GM21390 (cell line): Measurements from ENCODE around the gene LCE1E.

Source experiments
- ATAC-seq: cut with Tn5 transposase; IDR thresholded peaks from one replicate; pipeline ENCODE4 v1.9.1; 2021; ENCODE audit not compliant: unreplicated experiment

Gene LCE1E

DNA sequence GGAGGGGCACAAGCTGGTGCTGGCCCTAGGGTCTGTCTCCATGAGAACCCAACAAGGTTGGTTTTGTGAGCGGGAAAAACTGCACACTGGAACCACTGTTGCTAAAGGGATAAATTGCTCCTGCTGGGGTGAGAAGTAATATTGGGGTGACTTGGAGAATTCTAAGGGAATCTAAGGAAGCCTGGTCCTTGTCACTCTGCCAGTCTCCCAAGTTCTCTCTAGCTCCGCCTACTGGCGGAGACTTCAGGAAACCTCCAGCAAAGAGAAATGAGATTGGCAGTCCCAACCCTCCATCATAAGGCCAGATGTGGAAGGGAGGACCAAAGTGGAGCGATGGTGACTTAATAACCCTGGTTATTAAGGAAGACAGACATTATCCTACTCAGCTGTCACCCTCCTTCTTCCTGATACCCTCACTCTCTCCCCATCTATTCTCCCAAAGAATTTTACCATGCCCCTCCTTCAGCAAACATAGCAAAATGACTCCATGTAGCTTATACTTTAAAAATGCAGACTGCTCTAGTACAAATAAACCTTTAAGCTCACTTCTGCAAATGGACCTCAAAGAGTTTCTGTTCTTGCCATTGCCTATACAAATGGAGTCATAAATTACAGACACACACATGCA, 8.4 kb upstream of the LCE1E start:
- ATAC-seq, result no peak

DNA sequence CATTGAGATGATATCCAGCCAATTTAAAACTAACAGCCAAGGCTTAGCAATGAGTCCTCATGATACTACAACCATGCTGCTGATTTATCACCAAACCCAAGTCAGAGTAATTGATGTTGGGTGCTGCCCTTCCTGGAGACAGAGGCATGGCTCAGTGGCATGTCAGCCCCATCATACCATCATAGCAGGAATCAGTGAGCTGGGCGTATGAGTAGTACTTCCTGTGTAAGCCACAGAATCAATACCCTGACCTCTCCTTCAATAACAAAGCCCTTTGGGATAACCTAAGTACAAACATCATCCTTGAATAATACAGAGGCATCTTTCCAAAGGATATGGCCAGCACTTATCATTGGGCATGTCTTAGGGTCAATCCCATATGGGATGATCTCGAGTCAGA, 3.0 kb upstream of the LCE1E start:
- no peak for ATAC-seq

DNA sequence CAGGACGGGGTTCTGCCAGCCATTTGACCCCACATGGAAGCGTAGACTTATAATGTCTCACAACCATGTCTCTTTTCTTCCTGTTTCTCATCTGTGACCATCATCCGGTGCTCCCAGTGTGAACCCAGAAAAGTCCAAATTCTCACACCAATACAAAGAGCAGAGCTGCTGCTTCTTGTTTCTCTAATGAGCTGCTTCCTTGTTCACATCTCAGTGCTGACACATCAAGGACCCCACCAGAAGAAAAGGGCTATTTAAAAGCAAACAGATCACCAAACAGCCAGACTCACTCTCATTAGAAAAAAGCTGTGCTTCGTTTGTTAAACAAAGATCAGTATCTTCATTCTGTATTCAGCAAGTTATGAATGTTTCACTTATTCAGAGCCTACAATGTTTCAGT, 9.6 kb downstream of the LCE1E start:
- no peak for ATAC-seq

DNA sequence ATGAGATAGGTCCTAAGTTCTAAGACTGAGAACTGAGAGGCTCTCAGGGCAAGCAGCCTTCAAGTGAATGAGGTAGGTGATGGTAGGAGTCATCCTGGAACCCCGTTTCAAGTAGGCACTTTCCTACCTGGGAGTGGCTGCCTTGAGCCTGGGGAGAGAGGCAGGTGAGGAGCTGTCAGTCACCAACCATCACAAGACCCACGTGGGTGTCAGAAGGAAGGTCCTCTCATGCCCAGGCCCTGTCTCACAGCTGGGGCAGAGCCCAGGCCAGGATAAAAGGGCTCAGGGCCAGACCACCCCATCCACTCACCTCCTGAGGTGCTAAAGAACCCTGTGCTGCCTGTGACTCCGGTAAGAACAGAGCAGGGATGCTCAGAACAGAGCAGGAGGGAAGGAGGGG, 10.4 kb downstream of the LCE1E start, which contains the start of gene LCE1D:
Gene LCE1D (plus strand): TSS at position 301 of the 400 bp plus-strand sequence. CDS start 1,074 bp downstream, outside the sequence.
- no peak for ATAC-seq

DNA sequence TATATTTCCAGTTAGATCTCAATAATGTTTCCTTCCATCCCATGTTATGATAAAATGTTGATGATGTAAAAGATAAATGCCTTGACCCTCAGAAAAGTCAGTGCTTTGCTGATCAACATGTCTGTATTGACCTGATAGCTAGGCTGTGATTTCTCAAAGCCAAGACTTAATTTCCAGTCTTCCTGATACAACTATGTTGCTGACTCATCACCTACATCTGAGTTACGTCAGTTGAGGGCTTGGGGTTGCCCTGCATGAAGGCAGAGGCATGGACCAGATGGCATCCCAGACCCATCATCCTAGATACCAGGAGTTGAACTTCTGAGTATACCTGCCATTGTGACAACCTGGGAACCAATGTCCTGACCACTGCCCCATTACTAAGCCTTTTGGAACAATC, 15.3 kb downstream of the LCE1E start:
- ATAC-seq, result no peak

DNA sequence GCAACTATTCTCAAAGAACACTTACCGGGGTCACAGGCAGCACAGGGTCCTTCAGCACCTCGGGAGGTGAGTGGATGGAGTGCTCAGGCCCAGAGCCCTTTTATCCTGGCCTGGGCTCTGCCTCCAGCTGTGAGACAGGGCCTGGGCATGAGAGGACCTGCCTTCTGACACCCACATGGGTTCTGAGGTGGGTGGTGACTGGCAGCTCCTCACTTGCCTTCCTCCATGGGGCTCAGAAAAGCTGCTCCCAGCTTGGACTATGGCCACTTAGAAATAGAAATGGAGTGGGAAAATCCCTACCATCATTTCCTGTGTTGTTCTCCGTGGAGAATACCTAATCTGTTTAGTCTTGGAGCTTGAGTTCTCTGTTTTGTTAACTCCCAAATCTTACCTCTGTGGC, 20.5 kb downstream of the LCE1E start, which contains the start of gene LCE1C:
Gene LCE1C (minus strand): TSS at position 76 of the 400 bp plus-strand sequence. CDS start 1,173 bp downstream, outside the sequence.
- no peak for ATAC-seq

DNA sequence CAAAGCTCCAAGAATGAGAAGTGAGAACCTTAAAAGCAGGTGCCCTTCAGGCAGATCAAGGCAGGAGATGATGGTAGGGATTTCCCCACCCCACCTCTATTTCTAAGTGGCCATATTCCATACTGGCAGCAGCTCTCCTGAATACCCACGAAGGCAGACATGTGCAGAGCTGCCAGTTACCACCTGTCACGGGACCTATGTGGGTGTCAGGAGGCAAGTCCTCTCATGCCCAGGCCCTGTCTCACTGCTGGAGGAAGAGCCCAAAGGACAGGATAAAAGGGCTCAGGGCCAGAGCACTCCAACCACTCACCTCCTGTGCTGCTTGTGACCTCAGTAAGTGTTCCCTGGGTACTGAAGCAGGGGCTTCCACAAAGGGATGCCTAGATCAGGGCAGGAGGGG, 25.0 kb downstream of the LCE1E start:
- no peak for ATAC-seq

DNA sequence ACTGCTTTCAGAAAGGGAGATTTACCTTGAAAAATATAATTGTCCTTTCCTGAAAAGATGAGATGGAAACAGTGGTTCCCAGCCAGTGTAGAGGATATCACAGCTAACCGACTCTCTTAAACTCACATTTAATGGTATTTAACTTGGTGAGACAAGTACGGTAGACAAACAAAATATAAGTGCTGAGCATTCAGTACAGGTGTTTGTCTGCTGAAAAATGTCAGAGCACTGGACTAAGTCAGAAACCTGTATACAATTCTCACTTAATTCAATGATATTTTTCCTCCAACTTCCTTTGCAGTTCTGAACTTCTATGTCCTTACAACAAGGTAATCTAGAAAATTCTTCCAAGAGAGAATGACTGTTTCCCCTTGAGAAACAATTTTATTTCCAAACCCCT, 25.6 kb downstream of the LCE1E start, which contains the start of gene LCE1B:
Gene LCE1B (plus strand): TSS at position 301 of the 400 bp plus-strand sequence. CDS start 476 bp downstream, outside the sequence.
- ATAC-seq, result no peak

DNA sequence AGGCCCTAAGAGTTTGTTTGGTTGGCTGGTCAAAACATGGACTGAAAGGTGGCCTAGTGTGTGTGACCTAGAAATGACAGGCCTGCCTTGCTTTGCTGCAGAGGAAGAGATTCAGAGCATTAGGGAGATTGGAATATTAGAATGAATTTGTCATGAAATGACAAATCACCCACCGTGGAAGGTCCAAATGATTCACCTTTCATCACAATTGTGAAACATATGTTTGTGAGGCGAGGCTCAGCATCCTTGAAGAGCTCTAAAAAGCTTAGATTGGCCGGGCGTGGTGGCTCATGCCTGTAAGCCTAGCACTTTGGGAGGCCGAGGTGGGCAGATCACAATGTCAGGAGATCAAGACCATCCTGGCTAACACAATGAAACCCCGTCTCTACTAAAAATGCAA, 31.3 kb downstream of the LCE1E start:
- no peak for ATAC-seq

DNA sequence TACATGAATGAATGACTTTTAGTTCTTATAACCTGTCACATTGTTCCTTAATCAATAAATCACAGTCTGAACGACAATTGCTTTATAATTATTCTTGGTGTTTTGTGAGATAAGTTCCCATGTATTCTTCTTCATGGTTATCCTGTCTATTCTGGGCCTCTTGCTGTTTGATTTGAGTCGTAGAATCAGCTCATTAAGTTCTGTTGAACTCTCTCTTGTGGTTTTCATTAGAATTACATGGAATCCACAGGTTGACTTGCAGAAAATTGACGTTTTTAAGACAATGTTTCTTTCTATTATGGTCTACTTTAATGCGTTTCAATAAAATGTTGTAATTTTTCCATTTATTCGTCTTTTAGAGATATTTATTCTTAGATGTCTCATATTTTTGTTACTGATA, 37.2 kb downstream of the LCE1E start:
- ATAC-seq, result no peak

DNA sequence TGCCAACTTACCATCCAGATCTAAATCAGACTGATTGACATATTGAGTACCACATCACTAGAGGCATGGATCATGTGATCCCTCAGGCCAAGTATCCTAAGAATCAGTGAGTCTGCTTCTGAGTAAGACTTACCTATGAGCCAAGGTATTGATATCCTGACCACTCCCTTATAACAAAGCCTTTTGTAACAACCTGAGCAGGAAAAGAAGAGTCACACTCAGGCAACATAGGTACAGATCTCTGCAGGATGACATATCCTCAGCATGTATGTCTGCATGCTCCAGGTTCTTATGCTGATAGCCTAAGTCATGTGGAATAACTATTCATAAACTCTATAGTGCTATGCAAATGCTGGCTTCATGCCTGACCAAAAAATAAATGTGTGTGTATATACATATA, 38.9 kb downstream of the LCE1E start:
- ATAC-seq, result no peak

DNA sequence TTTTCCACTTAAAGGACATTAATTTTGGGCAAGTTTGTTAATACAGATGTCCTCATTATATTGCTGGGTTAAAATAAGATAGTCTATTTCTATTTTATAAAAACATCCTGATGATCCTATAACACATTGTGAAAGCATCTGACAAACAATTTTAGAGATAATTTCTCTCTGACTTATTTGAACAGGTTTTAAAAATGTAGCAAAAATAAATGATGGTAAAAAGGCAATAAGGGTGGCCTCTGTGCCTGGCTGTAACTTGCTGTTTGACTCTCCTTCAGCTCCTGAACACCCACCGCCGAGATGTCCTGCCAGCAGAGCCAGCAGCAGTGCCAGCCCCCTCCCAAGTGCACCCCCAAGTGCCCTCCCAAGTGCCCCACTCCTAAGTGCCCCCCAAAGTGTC, 41.1 kb downstream of the LCE1E start, which contains the start of gene LCE1A:
Gene LCE1A (plus strand): TSS at position 301 of the 400 bp plus-strand sequence. CDS start 0 bp downstream, at position 301.
- ATAC-seq, result no peak

DNA sequence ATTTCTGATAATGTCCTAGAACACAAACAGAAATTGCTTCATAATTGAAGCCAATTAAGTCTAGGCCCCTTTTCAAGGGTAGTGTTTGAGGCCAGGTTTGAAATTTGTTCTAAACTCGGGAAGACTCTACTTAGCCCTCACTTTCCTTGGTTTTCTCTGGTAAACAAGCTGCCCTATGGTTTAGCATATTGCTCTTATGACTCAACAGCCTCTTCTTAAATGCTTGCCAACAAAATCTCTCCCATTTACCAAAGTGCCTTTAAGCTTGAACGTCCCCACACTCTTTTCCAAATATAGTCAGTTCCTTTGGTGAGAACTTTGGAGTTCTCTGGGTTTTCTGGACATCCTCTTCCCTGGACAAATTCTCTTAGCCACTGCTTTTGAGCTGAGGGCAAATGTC, 50.8 kb downstream of the LCE1E start:
- no peak for ATAC-seq
